OCI-LY3 (cell line): ENCODE data around the gene NHEJ1.

Source experiments
- EZH2phosphoT487 ChIP-seq: fragments of 200-600 bp; shearing (Covaris generic); IDR thresholded peaks from 2 replicates; pipeline ENCODE4 v1.6.1; 2018; ENCODE audit warnings: antibody characterized with exemption, mixed run types, low read depth
- TF ChIP-seq, protein P1 (sequence below): fragments of 200-600, 300-600 bp; sonication (generic); IDR thresholded peaks from 2 replicates; pipeline ENCODE4 v1.5.1; 2014; ENCODE audit warnings: antibody characterized with exemption, low read length, low read depth

DNA sequence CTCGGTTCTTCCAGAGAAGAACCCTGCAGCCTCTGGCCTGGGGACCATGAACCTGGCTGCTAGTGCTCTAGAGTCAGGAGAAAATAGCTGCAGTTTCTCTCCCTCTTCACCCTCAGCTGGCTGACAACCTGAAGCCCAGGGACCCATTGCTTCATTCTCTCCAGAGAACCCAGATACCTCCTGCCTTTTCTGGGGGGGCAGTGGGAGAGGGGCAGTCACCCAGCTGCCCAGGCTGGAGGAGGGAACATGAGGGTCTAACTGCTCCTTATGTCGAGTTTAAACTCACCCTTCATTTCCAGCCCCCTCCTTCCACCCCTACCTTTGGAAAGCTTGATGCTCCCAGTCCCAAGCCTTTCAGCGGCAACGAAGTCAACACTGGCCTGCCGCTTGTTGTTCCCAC, 38.4 kb upstream of the NHEJ1 start:
- TF ChIP-seq, protein P1, sequence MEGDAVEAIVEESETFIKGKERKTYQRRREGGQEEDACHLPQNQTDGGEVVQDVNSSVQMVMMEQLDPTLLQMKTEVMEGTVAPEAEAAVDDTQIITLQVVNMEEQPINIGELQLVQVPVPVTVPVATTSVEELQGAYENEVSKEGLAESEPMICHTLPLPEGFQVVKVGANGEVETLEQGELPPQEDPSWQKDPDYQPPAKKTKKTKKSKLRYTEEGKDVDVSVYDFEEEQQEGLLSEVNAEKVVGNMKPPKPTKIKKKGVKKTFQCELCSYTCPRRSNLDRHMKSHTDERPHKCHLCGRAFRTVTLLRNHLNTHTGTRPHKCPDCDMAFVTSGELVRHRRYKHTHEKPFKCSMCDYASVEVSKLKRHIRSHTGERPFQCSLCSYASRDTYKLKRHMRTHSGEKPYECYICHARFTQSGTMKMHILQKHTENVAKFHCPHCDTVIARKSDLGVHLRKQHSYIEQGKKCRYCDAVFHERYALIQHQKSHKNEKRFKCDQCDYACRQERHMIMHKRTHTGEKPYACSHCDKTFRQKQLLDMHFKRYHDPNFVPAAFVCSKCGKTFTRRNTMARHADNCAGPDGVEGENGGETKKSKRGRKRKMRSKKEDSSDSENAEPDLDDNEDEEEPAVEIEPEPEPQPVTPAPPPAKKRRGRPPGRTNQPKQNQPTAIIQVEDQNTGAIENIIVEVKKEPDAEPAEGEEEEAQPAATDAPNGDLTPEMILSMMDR, result no peak
- TF ChIP-seq EZH2phosphoT487, result no peak
